ENCODE measurements around the gene FAM3B.

- TF ChIP-seq CTCF (conservative IDR thresholded peaks at IDR 0.05; ENCODE audit: low read depth in 2 of 2) (no peak), CREB1 (CRISPR knock-in tag; IDR thresholded peaks at IDR 0.05; ENCODE audit: low read depth) (no peak), EZH2phosphoT487 (IDR thresholded peaks at IDR 0.05; ENCODE audit: unreplicated experiment) (no peak), EZH2 (IDR thresholded peaks at IDR 0.05; ENCODE audit: low read depth, unreplicated experiment) (no peak), ETS1 (IDR thresholded peaks at IDR 0.05) (no peak), POLR2AphosphoS5 (IDR thresholded peaks at IDR 0.05; ENCODE audit: low read depth) (no peak), ZNF331 (CRISPR knock-in tag; IDR thresholded peaks at IDR 0.05; ENCODE audit: low read depth) (no peak), JUNB (IDR thresholded peaks at IDR 0.05; ENCODE audit: unreplicated experiment) (no peak)
Measured at GRCh38 chr21:41357546-41357945, 40.9 kb downstream of the FAM3B start.

Data from GM23338 (cell line).